Breast epithelium (tissue), 3 donors: ENCODE results near the gene PLXNA4.

Source experiments
- POLR2A ChIP-seq: fragments of 450-650 bp; IDR thresholded peaks from one replicate; pipeline ENCODE4 v1.6.1; 2016; ENCODE audit warnings: antibody characterized with exemption, mild to moderate bottlenecking, moderate library complexity
- TF ChIP-seq, protein P1 (sequence below), 3 donors: fragments of 450-650 bp; IDR thresholded peaks; one replicate each; pipeline ENCODE4 v1.5.1; 2016 to 2017; ENCODE audit warnings: antibody characterized with exemption in 3 of 3, mild to moderate bottlenecking in 3 of 3, moderate library complexity in 3 of 3

GRCh38 chr7:132347858-132348257 lies 228.4 kb downstream of the PLXNA4 start:
- TF ChIP-seq, protein P1, sequence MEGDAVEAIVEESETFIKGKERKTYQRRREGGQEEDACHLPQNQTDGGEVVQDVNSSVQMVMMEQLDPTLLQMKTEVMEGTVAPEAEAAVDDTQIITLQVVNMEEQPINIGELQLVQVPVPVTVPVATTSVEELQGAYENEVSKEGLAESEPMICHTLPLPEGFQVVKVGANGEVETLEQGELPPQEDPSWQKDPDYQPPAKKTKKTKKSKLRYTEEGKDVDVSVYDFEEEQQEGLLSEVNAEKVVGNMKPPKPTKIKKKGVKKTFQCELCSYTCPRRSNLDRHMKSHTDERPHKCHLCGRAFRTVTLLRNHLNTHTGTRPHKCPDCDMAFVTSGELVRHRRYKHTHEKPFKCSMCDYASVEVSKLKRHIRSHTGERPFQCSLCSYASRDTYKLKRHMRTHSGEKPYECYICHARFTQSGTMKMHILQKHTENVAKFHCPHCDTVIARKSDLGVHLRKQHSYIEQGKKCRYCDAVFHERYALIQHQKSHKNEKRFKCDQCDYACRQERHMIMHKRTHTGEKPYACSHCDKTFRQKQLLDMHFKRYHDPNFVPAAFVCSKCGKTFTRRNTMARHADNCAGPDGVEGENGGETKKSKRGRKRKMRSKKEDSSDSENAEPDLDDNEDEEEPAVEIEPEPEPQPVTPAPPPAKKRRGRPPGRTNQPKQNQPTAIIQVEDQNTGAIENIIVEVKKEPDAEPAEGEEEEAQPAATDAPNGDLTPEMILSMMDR (IDR thresholded peaks at IDR 0.05) = no peak
- no peak for TF ChIP-seq POLR2A
